NT2/D1 (cell line): ENCODE data around the gene NAA10.

ENCODE experiments used
- SUZ12 ChIP-seq: IDR thresholded peaks from 2 replicates; pipeline ENCODE4 v1.6.1; 2011; ENCODE audit not compliant: insufficient read length, insufficient read depth; ENCODE audit errors: extremely low read depth
- YY1 ChIP-seq: IDR thresholded peaks from 2 replicates; pipeline ENCODE4 v1.6.1; 2011; ENCODE audit not compliant: insufficient read length, insufficient read depth

- TF ChIP-seq SUZ12 (no peak), YY1 (no peak)
Observed at GRCh38 chrX:153932220-153932915, 2.5 kb downstream of the NAA10 start.
